Measurements from ENCODE around the gene TTC38.

Gene TTC38

GRCh38 chr22:46287873-46288751, 20.3 kb downstream of the TTC38 start:
- no peak for TF ChIP-seq CTCF (IDR thresholded peaks at IDR 0.05; ENCODE audit: insufficient read depth, low read length, missing control alignments)
- ChIA-PET CTCF (no interaction called here), POLR2A (interaction anchor here (0.6 to 0.9 kb wide), 2 partner anchors 9 to 11 kb away, joined by 3 to 5 read pairs; no protein-coding TSS in a partner anchor)
- no peak overlapping the region for H3K4me3 ChIP-seq (ENCODE audit: low read depth, low read length)
- no peak for DNase-seq (ENCODE audit: low read depth, low spot score)

GRCh38 chr22:46288846-46289243, 21.0 kb downstream of the TTC38 start:
- TF ChIP-seq CTCF (IDR thresholded peaks at IDR 0.05; ENCODE audit: insufficient read depth, low read length, missing control alignments): no peak
- ChIA-PET POLR2A (interaction anchor here (0.9 kb wide), 1 partner anchor 10 kb away, joined by 3 read pairs; no protein-coding TSS in a partner anchor), CTCF (no interaction called here)
- no peak overlapping the region for H3K4me3 ChIP-seq (ENCODE audit: low read depth, low read length)
- no peak for DNase-seq (ENCODE audit: low read depth, low spot score)

GRCh38 chr22:46289244-46289891, 21.6 kb downstream of the TTC38 start:
- POLR2A ChIA-PET: no interaction called here
- CTCF ChIA-PET: interaction anchor here (0.7 to 1.1 kb wide), 2 partner anchors 8 to 45 kb away, joined by 3 to 4 read pairs; no protein-coding TSS in a partner anchor
- no peak for DNase-seq (ENCODE audit: low read depth, low spot score)
- no peak for TF ChIP-seq CTCF (IDR thresholded peaks at IDR 0.05; ENCODE audit: insufficient read depth, low read length, missing control alignments)
- H3K4me3 ChIP-seq (ENCODE audit: low read depth, low read length): no peak overlapping the region

GRCh38 chr22:46290121-46290842, 22.5 kb downstream of the TTC38 start:
- CTCF ChIA-PET: interaction anchor here (0.7 to 1.1 kb wide), 2 partner anchors 9 to 46 kb away, joined by 3 to 4 read pairs; no protein-coding TSS in a partner anchor
- H3K4me3 ChIP-seq (ENCODE audit: low read depth, low read length): no peak overlapping the region
- POLR2A ChIA-PET: no interaction called here
- DNase-seq (ENCODE audit: low read depth, low spot score): no peak
- TF ChIP-seq CTCF (IDR thresholded peaks at IDR 0.05; ENCODE audit: insufficient read depth, low read length, missing control alignments): no peak

- CTCF ChIA-PET: no interaction called here
These were observed 23.3 kb downstream of the TTC38 start for GRCh38 chr22:46290843-46291785.

More at GRCh38 chr22:46290843-46291785, 23.3 kb downstream of the TTC38 start:
- no peak for TF ChIP-seq CTCF (IDR thresholded peaks at IDR 0.05; ENCODE audit: insufficient read depth, low read length, missing control alignments)
- H3K4me3 ChIP-seq (ENCODE audit: low read depth, low read length): no peak overlapping the region
- POLR2A ChIA-PET: no interaction called here
- no peak for DNase-seq (ENCODE audit: low read depth, low spot score)

Measured in AG04449 (cell line).